NCI-H2107 treated with DMSO at 0.1 percent for 48 hours (cell line): ENCODE data around the gene ARMC2.

ENCODE experiments used
- DNase-seq: peaks from one replicate; lab custom pipeline; 2025; ENCODE audit not compliant: unreplicated experiment; lab: John Stamatoyannopoulos, UW

The ARMC2 gene

GRCh38 chr6:108982154-108983113, 134.2 kb downstream of the ARMC2 start:
- DNase-seq: no peak

DNA sequence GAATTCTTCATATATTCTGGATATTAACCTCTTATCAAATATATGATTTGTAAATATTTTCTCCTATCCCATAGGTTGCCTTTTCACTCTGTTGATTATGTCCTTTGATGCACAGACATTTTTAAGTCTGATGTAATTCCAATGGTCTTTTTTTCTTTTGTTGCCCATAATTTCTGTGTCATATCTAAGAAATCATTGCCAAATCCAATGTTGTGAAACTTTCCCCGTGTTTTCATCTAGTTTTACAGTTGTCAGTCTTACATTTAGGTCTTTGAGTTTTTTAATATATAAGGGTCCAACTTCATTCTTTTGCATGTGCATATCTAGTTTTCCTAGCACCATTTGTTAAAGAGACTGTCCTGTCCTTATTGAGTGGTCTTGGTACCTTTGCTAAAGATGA, 134.9 kb downstream of the ARMC2 start:
- no peak for DNase-seq

DNA sequence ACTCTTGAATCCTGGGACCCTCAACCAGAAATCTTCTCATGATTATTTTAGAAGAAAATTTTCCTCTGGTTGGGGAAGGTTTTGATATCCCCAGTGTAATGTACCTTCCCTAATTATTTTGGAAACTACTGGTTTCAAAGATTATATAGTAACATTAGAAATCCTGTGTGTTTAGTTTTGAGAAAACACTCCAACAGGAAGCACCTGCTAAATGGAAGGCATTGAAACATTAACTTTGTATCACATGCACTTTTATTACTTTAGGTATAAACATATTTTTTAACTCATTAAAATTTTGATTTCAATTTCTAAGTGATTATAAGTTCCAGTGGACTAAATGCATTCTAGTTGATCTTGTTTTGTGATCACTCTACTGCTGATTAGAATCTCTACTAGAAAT, 137.1 kb downstream of the ARMC2 start:
- no peak for DNase-seq

GRCh38 chr6:108987156-108987555, 138.9 kb downstream of the ARMC2 start:
- no peak for DNase-seq

DNA sequence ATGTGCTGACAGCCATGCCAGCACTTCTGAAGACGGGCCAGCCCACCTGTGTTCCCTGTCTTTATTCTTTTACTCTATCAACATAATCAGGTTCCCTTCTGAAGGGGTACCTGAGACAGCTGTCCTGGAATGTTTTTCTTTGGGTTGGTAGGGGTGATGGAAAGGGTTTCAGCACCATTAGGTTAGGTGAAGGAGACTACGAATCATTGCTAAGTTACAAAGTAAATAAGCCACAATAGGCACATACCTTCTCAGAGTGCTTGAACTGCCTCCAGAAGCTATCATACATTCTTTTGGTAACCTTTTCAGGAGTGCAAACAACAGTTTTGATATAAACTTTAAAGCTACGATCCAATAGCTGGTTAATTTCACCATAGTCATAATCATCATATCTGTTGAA, 140.1 kb downstream of the ARMC2 start:
- DNase-seq: no peak

GRCh38 chr6:108988765-108989164, 140.5 kb downstream of the ARMC2 start:
- DNase-seq: no peak

GRCh38 chr6:108989700-108990099, 141.5 kb downstream of the ARMC2 start:
- no peak for DNase-seq

DNA sequence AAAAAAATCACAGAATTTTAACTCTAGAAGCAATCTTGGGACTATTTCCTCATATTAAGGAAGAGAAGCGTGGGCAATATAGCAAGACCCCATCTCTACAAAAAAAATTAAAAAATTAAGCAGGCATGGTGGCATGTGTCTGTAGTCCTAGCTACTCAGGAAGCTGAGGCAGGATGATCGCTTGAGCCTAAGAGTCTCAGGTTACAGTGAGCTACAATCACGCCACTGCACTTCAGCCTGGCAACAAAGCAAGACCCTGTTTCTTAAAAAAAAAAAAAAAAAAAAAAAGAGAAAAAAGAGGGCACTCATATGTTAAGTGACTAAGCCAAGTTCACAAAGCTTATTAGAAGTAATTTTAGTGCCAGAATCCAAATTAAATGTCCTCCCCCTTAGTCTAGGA, 145.7 kb downstream of the ARMC2 start:
- no peak for DNase-seq

- no peak for DNase-seq
Observed at GRCh38 chr6:108995296-108995695, 147.1 kb downstream of the ARMC2 start.

DNA sequence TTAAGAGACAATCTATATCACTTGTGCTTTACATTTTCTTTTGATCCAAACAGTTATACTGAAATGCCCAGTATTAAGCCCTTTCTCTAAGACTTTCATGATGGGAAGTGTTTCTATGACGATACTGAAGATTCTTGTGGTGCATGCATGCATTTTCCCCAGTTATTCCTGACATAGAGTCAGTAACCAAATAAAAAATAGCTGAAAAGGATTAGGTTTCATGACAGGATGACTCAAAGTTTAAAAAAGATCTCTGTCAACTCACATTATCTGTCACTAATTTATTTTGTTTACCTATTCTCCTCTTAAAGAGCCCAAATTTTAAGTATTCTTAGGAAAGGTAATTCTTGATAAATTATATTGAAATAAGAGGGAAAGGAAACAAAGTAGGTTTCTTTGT, 148.0 kb downstream of the ARMC2 start:
- no peak for DNase-seq

GRCh38 chr6:108998485-108998884, 150.3 kb downstream of the ARMC2 start:
- DNase-seq: no peak

- DNase-seq: no peak
Observed at GRCh38 chr6:108999428-108999827, 151.2 kb downstream of the ARMC2 start.

DNA sequence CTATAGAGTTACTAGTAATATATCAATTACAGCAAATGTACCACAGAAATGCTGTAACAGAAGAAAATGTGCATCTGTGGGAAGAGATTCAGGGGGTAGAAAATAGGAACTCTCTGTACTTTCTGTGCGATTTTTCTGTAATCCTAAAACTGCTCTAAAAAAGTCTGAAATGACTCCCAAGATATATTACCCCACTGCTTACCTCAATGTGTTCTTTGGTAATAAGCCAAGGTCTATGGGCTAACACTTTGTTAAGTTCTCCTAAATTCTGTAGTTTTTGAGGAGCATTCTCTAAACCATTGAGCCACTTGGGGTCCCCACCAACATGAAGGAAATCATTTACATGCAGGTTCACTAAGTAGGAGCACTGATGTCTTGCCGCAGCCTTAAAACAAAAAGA, 152.1 kb downstream of the ARMC2 start:
- no peak for DNase-seq

DNA sequence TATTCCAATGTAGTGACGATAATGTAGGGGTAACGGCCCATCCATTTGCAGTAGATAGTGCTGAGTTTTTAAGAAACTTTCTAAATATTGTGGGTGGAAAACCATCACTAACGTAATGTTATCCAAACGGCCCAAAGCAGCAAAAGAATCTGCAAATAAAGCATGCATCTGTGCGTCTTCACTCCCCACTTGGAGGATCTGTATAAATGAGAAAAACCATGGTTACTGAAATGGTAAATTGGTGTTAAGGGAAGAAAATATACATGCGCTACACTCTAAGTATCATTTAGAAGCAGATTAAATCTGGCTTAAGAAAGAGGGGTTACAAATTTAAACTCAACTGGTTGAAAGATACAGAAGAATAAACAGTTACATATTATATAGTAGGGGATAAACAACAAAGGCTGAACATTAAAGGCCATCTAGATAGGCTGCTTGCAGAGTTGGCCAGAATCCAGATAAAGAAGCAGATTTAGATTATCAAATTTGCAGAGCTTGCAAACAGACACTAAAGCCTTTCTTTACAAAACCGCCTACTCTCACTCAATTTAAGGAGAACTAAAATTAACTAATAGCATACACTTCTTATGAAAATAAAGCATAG, 153.2 kb downstream of the ARMC2 start:
- DNase-seq: no peak

GRCh38 chr6:109002051-109002697, 154.0 kb downstream of the ARMC2 start:
- DNase-seq: no peak

DNA sequence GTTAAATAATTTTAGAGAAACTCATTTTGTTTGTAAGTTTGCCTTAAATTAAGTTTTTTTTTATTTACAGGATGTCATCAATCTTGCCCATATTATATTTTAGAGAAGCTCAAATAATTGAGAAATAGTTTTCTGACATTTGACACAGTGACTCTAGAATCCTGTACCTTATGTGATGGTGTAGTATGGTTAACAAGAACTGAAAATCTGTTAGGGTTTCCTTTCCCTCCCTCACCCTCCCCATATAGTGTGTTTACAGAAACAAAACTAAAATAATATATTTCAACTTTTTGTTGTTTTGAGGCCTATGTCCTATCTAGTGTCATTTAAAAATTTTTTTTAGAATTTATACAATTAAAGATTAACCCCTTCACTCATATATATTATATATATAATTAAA, 154.7 kb downstream of the ARMC2 start:
- DNase-seq: no peak

DNA sequence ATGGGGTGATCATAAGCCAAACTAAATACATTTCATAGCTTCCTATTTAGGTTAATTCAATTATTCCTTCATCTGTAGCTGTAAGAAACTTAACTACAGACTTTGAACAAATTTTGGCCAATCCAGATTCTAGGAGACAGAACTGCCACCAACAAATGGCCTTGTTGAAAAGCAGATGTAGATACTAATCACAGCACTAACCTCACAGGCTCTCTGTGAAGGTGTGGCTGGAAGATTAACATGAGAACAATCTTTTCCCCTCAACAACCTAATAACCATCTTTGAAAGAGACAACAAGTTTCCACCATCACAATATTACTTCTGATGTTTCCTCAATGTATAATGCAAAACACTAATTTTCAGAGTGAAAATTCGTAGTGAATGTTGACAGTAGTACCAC, 158.6 kb downstream of the ARMC2 start:
- DNase-seq: no peak

DNA sequence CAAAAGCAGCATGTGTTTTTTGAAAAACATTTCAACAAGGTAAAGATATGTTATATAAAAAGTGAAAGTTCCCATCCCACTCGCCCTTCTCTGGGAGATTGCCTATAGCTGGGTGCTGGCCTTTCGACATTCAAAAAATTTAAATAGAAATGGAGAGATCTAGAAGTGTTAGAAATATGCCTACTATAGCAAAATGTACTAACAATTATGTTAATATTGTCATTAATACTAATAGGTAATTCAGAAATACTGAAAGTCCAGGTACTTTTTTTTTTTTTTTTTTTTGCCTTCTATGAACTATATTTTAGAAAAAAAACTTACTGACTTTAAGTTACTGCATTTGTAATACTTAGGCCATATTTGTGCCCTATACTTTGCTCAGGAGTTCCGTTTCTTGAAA, 159.3 kb downstream of the ARMC2 start:
- no peak for DNase-seq

DNA sequence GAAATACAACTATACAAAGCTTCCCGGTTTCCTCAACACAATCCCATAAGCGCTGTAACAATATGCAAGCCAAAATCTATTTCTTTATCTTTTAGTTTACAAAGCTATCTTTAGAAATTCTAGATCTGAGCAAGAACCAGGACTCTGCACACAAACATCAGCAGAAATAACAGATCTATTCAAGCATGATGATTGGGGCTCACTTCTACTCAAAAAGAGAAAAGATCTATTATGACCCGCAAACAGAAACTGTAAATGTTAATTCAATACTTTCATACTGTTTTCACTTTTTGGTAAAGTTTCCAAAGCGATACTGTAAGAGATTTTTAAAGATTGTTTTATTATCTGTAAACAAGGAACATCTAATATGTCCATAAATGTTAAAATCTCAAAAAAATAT, 159.8 kb downstream of the ARMC2 start:
- DNase-seq: no peak

GRCh38 chr6:109008537-109009235, 160.5 kb downstream of the ARMC2 start:
- peak; percentile 35 for DNase-seq

DNA sequence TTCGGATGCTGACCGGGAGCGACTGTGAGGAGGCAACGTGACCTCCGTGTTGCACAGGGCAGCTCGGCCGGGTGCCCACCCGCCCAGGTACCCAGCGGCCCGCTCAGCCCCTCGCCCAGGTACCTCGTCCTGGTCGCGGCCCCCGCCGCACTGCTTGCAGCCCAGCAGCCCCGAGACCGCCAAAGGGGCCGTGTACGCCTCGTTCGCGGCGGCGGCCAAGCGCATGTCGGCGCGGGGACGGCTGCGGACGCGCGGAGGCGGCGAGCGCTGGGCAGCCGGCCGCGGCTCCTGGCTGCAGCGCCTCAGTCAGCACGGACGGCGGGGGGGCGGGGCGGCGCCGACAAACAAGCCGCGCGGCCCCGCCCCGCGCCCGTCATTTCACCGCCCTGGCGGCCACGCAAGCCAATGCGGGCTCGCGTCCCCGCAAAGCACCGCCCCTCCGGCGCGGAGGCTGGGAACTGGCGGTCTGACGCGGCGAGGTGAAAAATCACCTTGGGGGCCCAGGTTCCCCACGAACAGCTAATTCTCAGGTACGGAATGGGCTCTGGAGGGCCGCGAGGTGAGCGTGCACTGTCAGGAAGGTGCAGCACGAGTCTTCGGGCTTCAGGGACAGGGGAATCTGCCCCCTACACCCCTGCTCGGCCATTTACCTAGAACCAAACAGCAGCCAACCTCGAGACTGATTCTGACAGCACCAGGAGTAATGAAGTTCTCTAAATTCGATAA, 161.2 kb downstream of the ARMC2 start:
- DNase-seq: peak; percentile 55
